B cell (primary cell): ENCODE results near the gene ZNF304. TPM values are rescaled to one million over a fixed set of nuclear protein-coding genes. Genes with fewer than 3 reads are reported as not detected.

Experiments
- ATAC-seq: fragments of 200-7000 bp; cut with Tn5 transposase; one replicate; pipeline ENCODE4 v1.10.0; 2021; ENCODE audit warnings: low read depth, mild to moderate bottlenecking, moderate number of reproducible peaks, moderate library complexity
- CTCF ChIA-PET: fragments of 350-600 bp; sonication (Branson Sonifier 250); formaldehyde crosslinking; loops from one replicate; lab custom pipeline; 2021; ENCODE audit warnings: antibody characterized with exemption, inconsistent platforms; lab: Charles Lee
- POLR2A ChIA-PET: fragments of 350-600 bp; sonication (Branson Sonifier 250); formaldehyde crosslinking; loops from one replicate; lab custom pipeline; 2021; ENCODE audit warnings: antibody characterized with exemption; lab: Charles Lee
- DNase-seq: peaks from one replicate; pipeline ENCODE4 v3.0.0; 2013
- H2AFZ ChIP-seq: 2 replicates; pipeline ENCODE4 v1.6.1; 2012; ENCODE audit warnings: mild to moderate bottlenecking, low read depth, low read length; ENCODE audit not compliant: insufficient read depth, poor library complexity, severe bottlenecking
- H3K27ac ChIP-seq, 2 donors: 1 replicate in 1 of 2; 2 replicates in 1 of 2; pipeline ENCODE4 v1.5.1; 2012 to 2013; ENCODE audit warnings: low read length in 2 of 2, mild to moderate bottlenecking in 2 of 2, moderate library complexity in 1 of 2
- H3K27me3 ChIP-seq, 4 experiments: fragments of 200-600 bp in 1 of 4; sonication (generic) in 1 of 4; replicated peaks in 1 of 4; 1 replicate in 2 of 4; 2 replicates in 2 of 4; pipeline versions ENCODE4 v1.6.1 to v1.7.0; 2013 to 2016; ENCODE audit warnings: low read length in 3 of 4, mild to moderate bottlenecking in 2 of 4, mixed read lengths in 1 of 4, moderate library complexity in 1 of 4; ENCODE audit not compliant: insufficient read depth in 4 of 4, control insufficient read depth in 3 of 4; ENCODE audit errors: control extremely low read depth in 1 of 4
- H3K36me3 ChIP-seq, 2 experiments: replicated peaks in 1 of 2; 1 replicate in 1 of 2; 2 replicates in 1 of 2; pipeline versions ENCODE4 v1.6.1 to v1.7.1; 2013; ENCODE audit warnings: low read length in 1 of 2; ENCODE audit not compliant: insufficient read depth in 2 of 2, control insufficient read depth in 1 of 2; ENCODE audit errors: control extremely low read depth in 1 of 2, extremely low read depth in 1 of 2
- H3K4me1 ChIP-seq, 2 donors: fragments of 200-600 bp in 1 of 2; sonication (generic) in 1 of 2; 1 replicate in 1 of 2; 2 replicates in 1 of 2; pipeline versions ENCODE4 v1.5.1 to v1.6.1; 2013 to 2017; ENCODE audit warnings: low read length in 2 of 2; ENCODE audit not compliant: control insufficient read depth in 2 of 2, insufficient read depth in 2 of 2
- H3K4me2 ChIP-seq: replicated peaks from 2 replicates; pipeline ENCODE3; 2012; ENCODE audit warnings: mild to moderate bottlenecking, low read depth, low read length; ENCODE audit not compliant: poor library complexity, severe bottlenecking
- H3K4me3 ChIP-seq, 5 experiments: fragments of 200-600 bp in 1 of 5; sonication (generic) in 1 of 5; 1 replicate in 3 of 5; 2 replicates in 2 of 5; pipeline versions ENCODE4 v1.5.1 to v1.7.0; 2011 to 2016; ENCODE audit warnings: low read length in 4 of 5, mild to moderate bottlenecking in 4 of 5, low read depth in 2 of 5, control low read depth in 1 of 5, moderate library complexity in 1 of 5; ENCODE audit not compliant: insufficient read depth in 1 of 5; ENCODE audit errors: control extremely low read depth in 1 of 5, extremely low read depth in 1 of 5
- H3K79me2 ChIP-seq: fragments of 200-600 bp; sonication (generic); one replicate; pipeline ENCODE4 v1.6.0; 2016; ENCODE audit warnings: low read length; ENCODE audit not compliant: control insufficient read depth, insufficient read depth
- H3K9ac ChIP-seq: fragments of 200-600 bp; sonication (generic); 2 replicates; pipeline ENCODE4 v1.6.1; 2017; ENCODE audit warnings: mild to moderate bottlenecking, low read length, moderate library complexity
- H3K9me3 ChIP-seq, 3 donors: one replicate each; pipeline versions ENCODE4 v1.6.1 to v1.7.1; 2013; ENCODE audit warnings: low read length in 2 of 3; ENCODE audit not compliant: control insufficient read depth in 2 of 3, insufficient read depth in 1 of 3; ENCODE audit errors: control extremely low read depth in 1 of 3
- H4K20me1 ChIP-seq: 2 replicates; pipeline ENCODE4 v1.6.0; 2012; ENCODE audit warnings: mild to moderate bottlenecking, low read length; ENCODE audit not compliant: insufficient read depth, control insufficient read depth, poor library complexity, severe bottlenecking
- H3K27ac Mint-ChIP-seq: one replicate; pipeline ENCODE4 v1.8.0; 2021; ENCODE audit warnings: mixed read lengths
- H3K27me3 Mint-ChIP-seq: one replicate; pipeline ENCODE4 v1.8.0; 2021; ENCODE audit warnings: mixed read lengths
- H3K4me1 Mint-ChIP-seq: one replicate; pipeline ENCODE4 v1.8.0; 2021; ENCODE audit warnings: mixed read lengths
- H3K4me3 Mint-ChIP-seq: one replicate; pipeline ENCODE4 v1.8.0; 2021; ENCODE audit warnings: mixed read lengths
- H3K9me3 Mint-ChIP-seq: one replicate; pipeline ENCODE4 v1.8.0; 2022; ENCODE audit warnings: mixed read lengths; ENCODE audit not compliant: insufficient read depth
- CTCF ChIP-seq: fragments of 200-600 bp; IDR thresholded peaks from one replicate; pipeline ENCODE4 v1.8.0; 2022; ENCODE audit warnings: antibody characterized with exemption, mild to moderate bottlenecking
- EZH2 ChIP-seq: IDR thresholded peaks from 2 replicates; pipeline ENCODE4 v1.6.1; 2012; ENCODE audit warnings: borderline replicate concordance, low read depth, mild to moderate bottlenecking, moderate library complexity, low read length; ENCODE audit not compliant: insufficient read depth, poor library complexity, severe bottlenecking
- WGBS: methylation state at CpG from one replicate; pipeline ENCODE4 v1.1.5; 2013; ENCODE audit warnings: missing lambda C conversion rate; ENCODE audit not compliant: insufficient coverage; 5-methylcytosine and 5-hydroxymethylcytosine counted together
- intact Hi-C: fragments of 100-400 bp; cut with micrococcal nuclease; formaldehyde crosslinking; loops from one replicate; pipeline ENCODE4 v1.10.0; 2022
- polyA plus RNA-seq: library from polyadenylated mRNA; depleted of rRNA; stranded (reverse); fragments of >200 nt; gene quantifications from 2 replicates; pipeline ENCODE4 v1.2.3, GENCODE V29; 2012
- total RNA-seq, 2 donors: library from RNA; stranded (reverse); fragments of 120-200 nt in 1 of 2; gene quantifications; 1 replicate in 1 of 2; 2 replicates in 1 of 2; pipeline versions ENCODE4 v1.2.3 to v1.2.4, GENCODE V29; 2013 to 2022

The ZNF304 gene
- total and polyA plus RNA-seq, 2 donors (not counting 1 experiment from before 2014, with no cell fraction given), result 5.0 to 16.2 TPM

- CTCF ChIA-PET, result interaction anchor here (0.8 to 1.3 kb wide), 3 partner anchors 29 to 496 kb away, joined by 3 to 6 read pairs (median 3); partner anchors contain the start of gene ZNF749
- Histone ChIP-seq H3K9ac (no peak overlapping the region), H3K27ac (no peak overlapping the region), H3K27me3 (no peaks in the 10 kb centered on the region), H3K79me2 (peaks cover 6% of the 10 kb centered on the region), H3K9me3 (peaks cover 0 to 9% (median 0%) of the 10 kb centered on the region in 3 donors), H4K20me1 (no peaks in the 10 kb centered on the region), H2AFZ (peak overlapping the region; percentile 34), H3K4me1 (peaks cover 6 to 10% of the 10 kb centered on the region in 2 donors), H3K4me2 (peak overlapping the region; percentile 10), H3K36me3 (no peaks in the 10 kb centered on the region), H3K4me3 (no peak overlapping the region)
- WGBS, result 24% methylated on average over 7 of the region's 8 CpGs
- Mint-ChIP-seq H3K27ac (no peak overlapping the region), H3K4me3 (no peak overlapping the region), H3K4me1 (peaks cover 15% of the 10 kb centered on the region), H3K27me3 (no peaks in the 10 kb centered on the region), H3K9me3 (no peaks in the 10 kb centered on the region)
- ATAC-seq, result peak; percentile 46
- TF ChIP-seq CTCF (peak; percentile 72), EZH2 (no peak)
- DNase-seq, result peak; percentile 78
- POLR2A ChIA-PET, result no interaction called here
- intact Hi-C loops, result loop anchor here (1.0 kb wide), 3 partner anchors 173 to 749 kb away; no protein-coding TSS in a partner anchor
Observed at GRCh38 chr19:57406516-57407123, 55.5 kb downstream of the ZNF304 start.

Other genes with a start within 250 kb of the ZNF304 start
- not detected in 2 replicates for gene USP29, start 231.3 kb upstream of the ZNF304 start, total RNA-seq
- gene USP29, start 231.3 kb upstream of the ZNF304 start, polyA plus RNA-seq, result not detected in 2 replicates
- not detected in 2 replicates for gene ZIM3, start 206.1 kb upstream of the ZNF304 start, total RNA-seq
- gene ZIM3, start 206.1 kb upstream of the ZNF304 start, polyA plus RNA-seq, result not detected in 2 replicates
- gene DUXA, start 183.8 kb upstream of the ZNF304 start, total RNA-seq, result not detected in 2 replicates
- gene DUXA, start 183.8 kb upstream of the ZNF304 start, polyA plus RNA-seq, result not detected in 2 replicates
- gene ZNF264, start 159.8 kb upstream of the ZNF304 start, total RNA-seq, result 72.4 and 82.6 TPM in 2 replicates
- gene ZNF264, start 159.8 kb upstream of the ZNF304 start, polyA plus RNA-seq, result 9.4 and 12.1 TPM in 2 replicates
- 2.0 and 2.4 TPM in 2 replicates for gene AURKC, start 120.2 kb upstream of the ZNF304 start, total RNA-seq
- gene AURKC, start 120.2 kb upstream of the ZNF304 start, polyA plus RNA-seq, result 0.35 and 0.89 TPM in 2 replicates
- 18.9 and 20.0 TPM in 2 replicates for gene ZNF805, start 110.6 kb upstream of the ZNF304 start, total RNA-seq
- gene ZNF805, start 110.6 kb upstream of the ZNF304 start, polyA plus RNA-seq, result 1.9 and 4.9 TPM in 2 replicates
- gene ZNF460, start 70.8 kb upstream of the ZNF304 start, total RNA-seq, result 90.5 and 92.4 TPM in 2 replicates
- 8.4 and 15.3 TPM in 2 replicates for gene ZNF460, start 70.8 kb upstream of the ZNF304 start, polyA plus RNA-seq
- 16.7 and 19.6 TPM in 2 replicates for gene ZNF543, start 30.8 kb upstream of the ZNF304 start, total RNA-seq
- 4.0 and 4.6 TPM in 2 replicates for gene ZNF543, start 30.8 kb upstream of the ZNF304 start, polyA plus RNA-seq
- 9.6 and 12.4 TPM in 2 replicates for gene TRAPPC2B, start 12.3 kb downstream of the ZNF304 start, total RNA-seq
- 22.8 and 29.2 TPM in 2 replicates for gene TRAPPC2B, start 12.3 kb downstream of the ZNF304 start, polyA plus RNA-seq
- 9.7 and 9.9 TPM in 2 replicates for gene ZNF547, start 12.3 kb downstream of the ZNF304 start, total RNA-seq
- gene ZNF547, start 12.3 kb downstream of the ZNF304 start, polyA plus RNA-seq, result 1.2 and 2.6 TPM in 2 replicates
- gene ZNF548, start 38.6 kb downstream of the ZNF304 start, total RNA-seq, result 83.8 and 85.8 TPM in 2 replicates
- gene ZNF548, start 38.6 kb downstream of the ZNF304 start, polyA plus RNA-seq, result 52.5 and 92.7 TPM in 2 replicates
- gene ZNF17, start 59.9 kb downstream of the ZNF304 start, total RNA-seq, result 25.8 and 30.7 TPM in 2 replicates
- gene ZNF17, start 59.9 kb downstream of the ZNF304 start, polyA plus RNA-seq, result 9.7 and 9.9 TPM in 2 replicates
- 17.4 and 20.1 TPM in 2 replicates for gene ZNF749, start 84.1 kb downstream of the ZNF304 start, total RNA-seq
- gene ZNF749, start 84.1 kb downstream of the ZNF304 start, polyA plus RNA-seq, result 5.7 and 9.3 TPM in 2 replicates
- 1.6 and 2.4 TPM in 2 replicates for gene VN1R1, start 105.9 kb downstream of the ZNF304 start, total RNA-seq
- gene VN1R1, start 105.9 kb downstream of the ZNF304 start, polyA plus RNA-seq, result 0.39 and 0.52 TPM in 2 replicates
- gene ZNF772, start 126.3 kb downstream of the ZNF304 start, total RNA-seq, result 26.2 and 27.4 TPM in 2 replicates
- 1.7 and 2.2 TPM in 2 replicates for gene ZNF772, start 126.3 kb downstream of the ZNF304 start, polyA plus RNA-seq
- 31.1 TPM in 2 replicates for gene ZNF419, start 136.5 kb downstream of the ZNF304 start, total RNA-seq
- gene ZNF419, start 136.5 kb downstream of the ZNF304 start, polyA plus RNA-seq, result 8.7 and 11.2 TPM in 2 replicates
- gene ZNF773, start 148.7 kb downstream of the ZNF304 start, total RNA-seq, result 28.6 and 29.2 TPM in 2 replicates
- 12.6 and 13.3 TPM in 2 replicates for gene ZNF773, start 148.7 kb downstream of the ZNF304 start, polyA plus RNA-seq
- 23.0 and 23.7 TPM in 2 replicates for gene ZNF549, start 176.1 kb downstream of the ZNF304 start, total RNA-seq
- 5.4 and 6.6 TPM in 2 replicates for gene ZNF549, start 176.1 kb downstream of the ZNF304 start, polyA plus RNA-seq
- gene ZNF550, start 208.6 kb downstream of the ZNF304 start, total RNA-seq, result 31.1 and 38.1 TPM in 2 replicates
- gene ZNF550, start 208.6 kb downstream of the ZNF304 start, polyA plus RNA-seq, result 18.0 and 18.1 TPM in 2 replicates
- gene ZNF416, start 227.6 kb downstream of the ZNF304 start, total RNA-seq, result 13.0 and 13.9 TPM in 2 replicates
- gene ZNF416, start 227.6 kb downstream of the ZNF304 start, polyA plus RNA-seq, result 1.4 and 1.6 TPM in 2 replicates
- 19.2 and 21.8 TPM in 2 replicates for gene ZIK1, start 232.9 kb downstream of the ZNF304 start, total RNA-seq
- gene ZIK1, start 232.9 kb downstream of the ZNF304 start, polyA plus RNA-seq, result 3.4 and 5.3 TPM in 2 replicates
- 11.2 and 11.6 TPM in 2 replicates for gene ZNF530, start 248.6 kb downstream of the ZNF304 start, total RNA-seq
- gene ZNF530, start 248.6 kb downstream of the ZNF304 start, polyA plus RNA-seq, result 2.2 and 4.3 TPM in 2 replicates